ENCODE measurements around the gene NUFIP2. TPM values are rescaled to one million over a fixed set of nuclear protein-coding genes. Genes with fewer than 3 reads are reported as not detected.
"Not testable (repeated sequence)": the region's sequence is repeated elsewhere in the genome, so short reads cannot be mapped to it uniquely, and the experiment has no call there.

NUFIP2 gene
- total RNA-seq, 1 donor from 2014 or later = 30.3 TPM

DNA sequence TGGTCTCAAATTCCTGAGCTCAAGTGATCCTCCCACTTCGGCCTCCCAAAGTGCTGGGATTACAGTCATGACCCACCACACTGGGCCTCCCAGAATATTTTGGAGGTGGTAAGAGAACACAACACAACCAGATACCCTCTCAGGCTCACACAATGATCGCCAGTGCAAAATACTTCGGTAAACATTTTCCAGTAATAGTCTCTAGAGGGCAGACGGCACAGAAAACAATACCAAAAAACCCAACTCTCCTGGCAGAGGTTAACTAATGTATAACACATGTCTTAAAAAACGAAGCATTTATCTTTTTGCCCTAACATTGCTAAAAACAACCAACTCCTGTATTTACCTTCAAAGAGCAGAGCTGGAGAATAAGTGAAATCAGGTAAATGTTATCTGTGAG is 10.5 kb downstream of the NUFIP2 start:
- no peak for DNase-seq (ENCODE audit: low read depth, low spot score)

DNA sequence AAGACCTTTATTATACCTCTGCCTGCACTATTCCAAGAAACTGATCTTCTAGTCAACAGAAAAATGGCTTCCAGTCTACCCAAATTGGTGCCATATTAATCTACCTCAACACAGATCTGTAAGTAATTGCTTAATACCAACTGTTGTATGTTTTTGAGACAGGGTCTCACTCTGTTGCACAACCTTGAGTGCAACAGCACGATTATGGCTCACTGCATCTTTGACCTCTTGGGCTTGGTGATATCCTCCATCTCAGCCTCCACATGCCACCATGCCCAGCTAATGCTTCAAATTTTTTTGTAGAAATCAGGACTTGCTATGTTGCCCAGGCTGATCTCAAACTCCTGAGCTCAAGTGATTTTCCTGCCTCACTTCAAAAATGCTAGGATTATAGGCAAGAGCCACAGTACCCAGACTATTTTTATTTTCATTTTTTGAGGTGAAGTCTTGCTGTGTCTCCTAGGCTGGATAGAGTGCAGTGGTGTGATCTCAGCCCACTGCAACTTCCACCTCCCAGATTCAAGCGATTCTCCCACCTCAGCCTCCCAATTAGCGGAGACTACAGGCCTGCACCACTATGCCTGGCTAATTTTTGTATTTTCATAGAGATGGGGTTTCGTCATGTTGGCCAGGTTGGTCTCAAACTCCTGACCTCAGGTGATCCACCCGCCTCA is 14.4 kb downstream of the NUFIP2 start:
- no peak for DNase-seq (ENCODE audit: low read depth, low spot score)

DNA sequence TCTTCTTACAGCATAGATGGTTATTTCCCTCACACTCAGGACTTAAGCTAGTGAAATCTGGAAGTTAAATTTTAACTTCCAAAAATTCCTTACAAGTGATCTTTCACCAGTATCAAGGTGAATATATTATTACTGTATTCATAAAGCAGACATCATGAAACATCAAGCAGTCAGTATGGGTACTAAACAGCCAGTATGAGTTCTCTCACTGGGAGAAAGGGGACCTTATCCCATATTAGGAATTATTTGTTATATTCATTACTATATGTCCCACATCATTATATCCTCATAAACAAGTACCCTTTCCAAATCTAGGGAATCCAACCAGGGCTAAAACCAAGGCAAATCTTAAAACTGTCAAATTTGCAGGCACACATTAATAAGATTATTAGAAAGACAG is 15.3 kb downstream of the NUFIP2 start:
- DNase-seq (ENCODE audit: low read depth, low spot score) = no peak

DNA sequence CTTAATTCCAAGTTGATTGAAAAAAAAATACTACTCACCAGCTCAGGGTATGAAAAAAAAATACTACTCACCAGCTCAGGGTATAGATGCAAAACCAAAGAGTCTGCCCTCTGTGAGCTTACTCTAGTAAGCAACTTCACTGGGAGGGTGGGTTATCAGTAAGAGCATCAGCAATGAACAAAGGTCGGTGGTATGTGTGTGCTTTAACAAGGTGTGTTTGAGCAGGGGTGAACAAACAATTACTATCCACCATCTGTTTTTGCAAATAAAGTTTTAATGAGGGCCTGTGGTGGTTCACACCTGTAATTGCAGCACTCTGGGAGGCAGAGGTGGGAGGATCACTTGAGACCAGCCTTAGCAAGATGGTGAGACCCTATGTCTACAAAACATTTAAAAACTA is 20.0 kb downstream of the NUFIP2 start:
- DNase-seq (ENCODE audit: low read depth, low spot score) = no peak

DNA sequence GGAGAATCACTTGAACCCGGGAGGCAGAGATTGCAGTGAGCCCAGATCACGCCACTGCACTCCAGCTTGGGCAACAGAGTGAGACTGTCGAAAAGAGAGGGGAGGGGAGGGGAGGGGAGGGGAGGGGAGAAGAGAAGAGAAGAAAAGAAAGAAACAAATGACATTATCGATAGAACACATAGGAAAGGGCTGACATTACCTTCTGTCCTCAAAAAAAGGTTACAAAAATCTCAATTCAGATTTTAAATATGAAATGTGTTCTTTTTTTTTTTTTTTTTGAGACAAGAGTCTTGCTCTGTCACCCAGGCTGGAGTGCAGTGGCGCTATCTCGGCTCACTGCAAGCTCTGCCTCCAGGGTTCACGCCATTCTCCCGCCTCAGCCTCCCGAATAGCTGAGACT is 22.0 kb downstream of the NUFIP2 start:
- not testable (repeated sequence) for DNase-seq (ENCODE audit: low read depth, low spot score)

DNA sequence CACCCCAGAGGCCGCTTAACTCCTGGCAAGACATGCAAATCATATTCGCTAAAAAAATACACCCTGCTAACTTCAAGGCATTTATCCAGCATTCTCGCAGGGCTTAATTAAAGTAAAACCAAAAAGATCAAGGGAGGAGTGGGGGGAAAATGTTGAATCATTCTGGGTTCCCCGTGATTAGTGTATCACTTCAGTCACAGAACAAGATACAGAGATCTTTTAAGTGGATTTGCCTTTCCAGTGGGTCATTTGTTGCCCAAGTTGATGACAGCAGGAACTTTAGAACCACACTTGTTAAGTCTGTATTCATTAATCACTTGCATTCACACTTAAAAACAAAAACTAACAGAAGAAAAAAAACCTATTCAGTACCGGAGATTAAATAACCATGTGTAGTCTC is 30.0 kb downstream of the NUFIP2 start:
- DNase-seq (ENCODE audit: low read depth, low spot score) = no peak

DNA sequence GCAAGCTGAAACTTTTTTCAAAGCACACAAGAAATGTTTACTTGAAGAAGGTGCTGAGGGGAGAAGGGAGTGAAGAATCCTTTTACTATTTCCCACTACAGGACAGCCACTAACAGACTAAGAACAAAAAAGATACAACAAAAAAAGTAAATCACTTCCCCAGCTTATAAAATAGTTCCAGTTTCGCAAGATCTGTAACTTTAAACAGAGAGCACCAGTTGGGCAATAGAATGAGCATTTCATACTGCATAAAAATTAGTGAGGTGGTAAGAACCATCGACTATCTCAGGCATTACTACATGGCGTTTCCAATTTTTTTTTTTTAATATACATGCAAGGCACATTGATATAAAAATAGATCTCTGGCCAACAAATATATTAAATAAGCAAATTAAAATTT is 36.2 kb downstream of the NUFIP2 start:
- DNase-seq (ENCODE audit: low read depth, low spot score) = no peak

DNA sequence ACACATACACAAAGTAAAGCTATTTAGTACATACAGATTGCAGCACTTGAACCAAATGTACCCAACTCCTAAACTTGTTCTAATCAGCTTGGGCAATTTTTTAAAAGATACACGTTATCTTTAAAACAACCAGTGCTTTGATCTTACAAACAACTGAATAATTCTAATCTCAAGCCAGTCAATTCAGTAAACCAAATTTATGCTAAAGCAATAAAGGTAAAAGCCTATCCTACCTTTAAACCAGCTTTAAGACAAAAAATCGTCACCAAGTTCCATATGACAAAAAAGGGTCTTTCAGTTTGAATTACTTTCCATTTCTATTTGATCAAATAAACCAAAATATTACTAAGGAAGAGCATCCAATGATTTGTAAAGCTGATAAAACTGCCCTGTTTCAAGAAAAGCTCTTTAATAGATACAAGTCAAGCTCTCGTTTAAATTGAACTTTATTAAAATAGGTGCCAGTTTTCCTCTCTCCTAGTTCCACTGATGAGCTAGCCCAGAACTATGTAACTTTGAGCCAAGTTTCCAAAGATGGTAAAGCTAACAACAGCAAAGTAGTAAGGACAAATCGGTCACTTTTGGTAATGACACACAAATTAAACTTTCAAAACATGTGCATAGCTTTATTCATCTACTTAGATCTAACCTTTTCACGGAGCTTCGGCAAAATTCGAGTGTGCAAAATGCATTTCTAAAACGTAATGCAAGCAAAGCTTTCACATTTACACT is 37.0 kb downstream of the NUFIP2 start:
- DNase-seq (ENCODE audit: low read depth, low spot score) = no peak

DNA sequence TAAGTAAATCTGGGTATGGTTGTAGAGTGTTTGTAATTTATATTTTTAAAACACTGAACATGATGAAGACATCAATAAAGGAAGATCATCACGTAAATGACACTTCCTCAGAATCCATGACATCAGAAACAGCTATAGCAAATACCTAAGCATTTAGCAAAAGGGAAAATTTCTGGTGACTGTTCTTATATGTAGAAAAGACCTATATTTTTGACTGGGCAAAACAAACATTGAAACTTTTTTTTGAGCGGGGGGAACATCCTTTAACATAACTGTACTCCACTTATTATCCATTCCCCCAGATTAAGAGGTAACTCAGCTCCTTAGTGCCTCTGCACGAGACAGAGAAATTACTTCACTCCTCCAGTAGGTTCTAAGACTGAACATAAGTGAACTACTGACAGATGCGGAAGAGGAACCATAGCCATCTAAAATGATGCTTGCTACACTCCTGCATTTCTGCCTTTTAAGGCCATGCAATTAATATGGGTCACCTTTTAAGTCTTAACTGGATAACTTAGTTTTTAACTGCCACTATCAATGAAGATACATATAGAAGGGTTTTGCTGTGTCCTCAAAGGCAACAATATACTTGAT is 37.9 kb downstream of the NUFIP2 start:
- DNase-seq (ENCODE audit: low read depth, low spot score) = no peak

DNA sequence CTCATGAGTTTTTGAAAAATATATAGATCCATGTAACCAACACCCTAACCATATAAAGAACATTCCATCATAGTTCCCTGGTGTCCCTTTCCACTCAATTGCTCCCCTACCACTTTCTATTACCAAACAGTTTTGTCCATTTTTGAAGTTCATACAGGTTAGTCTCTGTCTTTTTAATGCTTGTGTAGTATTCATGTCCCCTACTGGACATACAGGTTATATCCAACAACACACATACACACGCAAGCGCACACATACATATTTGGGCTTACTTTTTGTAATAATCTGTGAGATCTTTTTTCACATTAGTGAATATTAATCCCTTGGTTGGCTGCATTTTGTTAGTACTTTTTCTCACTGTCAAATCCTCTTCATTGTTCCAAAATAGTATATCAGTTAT is 40.9 kb downstream of the NUFIP2 start:
- no peak for DNase-seq (ENCODE audit: low read depth, low spot score)

DNA sequence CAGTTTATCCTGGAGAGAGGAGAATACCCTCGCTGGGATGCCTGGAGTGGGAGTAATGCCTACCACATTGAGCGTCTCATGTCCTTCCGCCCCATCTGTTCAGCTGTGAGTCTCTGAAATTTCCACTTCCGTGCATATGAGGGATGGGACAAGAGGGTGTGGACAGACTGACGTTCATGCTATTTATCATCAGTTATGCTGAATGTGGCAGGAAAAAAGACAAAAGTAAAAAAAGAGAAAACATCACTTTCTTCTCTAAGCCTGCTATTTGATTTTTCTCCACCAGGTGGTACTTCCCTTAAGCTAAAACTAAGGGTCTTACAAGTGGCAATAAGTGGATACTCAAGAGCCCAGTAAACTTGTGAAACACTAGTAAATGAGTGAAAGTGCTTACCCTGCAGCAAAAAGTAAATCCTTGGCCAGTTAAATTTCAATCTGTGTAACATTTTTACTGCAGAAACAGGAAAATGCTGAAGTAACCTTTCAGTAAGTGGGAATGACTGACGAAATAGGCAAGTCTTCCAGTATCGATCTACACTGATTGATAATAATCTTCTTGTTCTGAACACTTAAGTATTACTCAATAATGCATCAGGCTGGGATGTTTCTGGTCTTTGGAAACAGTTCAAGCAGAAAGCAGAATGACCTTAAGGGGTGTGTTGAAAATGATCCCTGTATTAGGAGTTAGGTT is 41.7 kb downstream of the NUFIP2 start:
- no peak for DNase-seq (ENCODE audit: low read depth, low spot score)

DNA sequence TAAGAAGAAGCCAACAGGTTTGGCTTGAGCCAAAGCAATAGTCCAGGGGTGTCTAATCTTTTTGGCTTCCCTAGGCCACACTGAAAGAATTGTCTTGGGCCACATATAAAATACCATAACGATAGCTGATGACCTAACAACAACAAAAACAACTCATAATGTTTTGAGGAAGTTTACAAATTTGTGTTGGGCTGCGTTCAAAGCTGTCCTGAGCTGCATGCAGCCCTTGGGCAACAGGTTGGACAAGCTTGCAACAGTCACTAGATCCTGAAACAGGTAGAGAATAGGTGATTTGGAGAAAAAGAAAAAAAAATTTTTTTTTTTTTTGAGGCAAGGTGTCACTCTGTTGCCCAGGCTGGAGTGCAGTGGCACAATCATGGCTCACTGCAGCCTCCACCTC is 42.8 kb downstream of the NUFIP2 start:
- no peak for DNase-seq (ENCODE audit: low read depth, low spot score)

DNA sequence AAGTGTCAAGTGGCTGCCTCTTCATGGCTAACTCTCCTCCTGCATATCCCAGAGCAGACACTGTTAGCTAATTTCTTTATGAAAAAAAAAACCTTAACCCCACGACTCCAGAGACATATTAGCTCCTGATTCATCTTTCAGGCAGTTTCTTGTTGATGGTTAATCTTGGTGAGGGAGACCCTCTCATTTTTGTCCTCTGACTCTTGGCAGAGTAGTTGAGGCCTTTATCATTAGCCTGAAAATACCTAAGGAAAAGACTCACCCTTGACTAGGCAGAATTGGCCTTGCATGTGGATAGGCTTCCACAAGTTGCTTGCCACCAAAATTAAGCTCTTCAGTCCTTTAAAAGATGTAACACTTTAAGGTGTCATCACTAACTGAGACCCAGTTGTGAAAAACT is 43.3 kb downstream of the NUFIP2 start:
- no peak for DNase-seq (ENCODE audit: low read depth, low spot score)

DNA sequence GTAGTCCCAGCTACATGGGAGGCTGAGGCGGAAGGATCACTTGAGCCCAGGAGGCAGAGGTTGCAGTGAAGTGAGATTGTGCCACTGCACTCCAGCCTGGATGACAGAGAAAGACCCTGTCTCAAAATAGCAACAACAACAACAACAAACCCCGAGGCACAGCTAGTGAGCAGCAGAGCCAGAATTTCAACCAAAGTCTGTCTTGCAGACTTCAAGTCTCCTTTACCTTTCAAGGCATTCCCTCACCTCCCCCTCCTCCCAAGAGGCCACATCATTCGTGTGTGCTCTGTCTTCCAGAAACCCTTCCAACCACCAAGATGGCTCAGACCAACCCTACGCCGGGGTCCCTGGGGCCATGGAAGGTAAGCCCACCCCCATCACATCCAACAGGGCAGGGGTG is 45.1 kb downstream of the NUFIP2 start:
- no peak for DNase-seq (ENCODE audit: low read depth, low spot score)

DNA sequence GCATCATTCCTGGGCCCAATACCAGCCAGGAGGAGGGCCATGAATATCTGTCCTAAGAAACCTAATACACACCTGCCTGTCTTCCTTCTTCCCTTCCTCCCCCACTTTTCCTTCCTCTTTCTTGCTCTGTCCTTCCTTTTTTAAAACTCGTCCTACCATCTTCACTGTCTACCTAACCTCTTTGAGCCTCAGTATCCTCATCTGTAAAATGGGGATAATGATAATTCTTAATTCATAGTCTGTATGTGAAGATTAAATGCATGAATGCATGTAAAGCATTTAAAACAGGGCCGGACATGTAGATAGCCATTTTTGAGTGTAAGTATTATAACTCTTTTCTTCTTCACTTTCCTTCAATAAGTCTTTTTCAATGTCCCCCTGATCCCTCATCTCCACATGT is 46.7 kb downstream of the NUFIP2 start:
- no peak for DNase-seq (ENCODE audit: low read depth, low spot score)

DNA sequence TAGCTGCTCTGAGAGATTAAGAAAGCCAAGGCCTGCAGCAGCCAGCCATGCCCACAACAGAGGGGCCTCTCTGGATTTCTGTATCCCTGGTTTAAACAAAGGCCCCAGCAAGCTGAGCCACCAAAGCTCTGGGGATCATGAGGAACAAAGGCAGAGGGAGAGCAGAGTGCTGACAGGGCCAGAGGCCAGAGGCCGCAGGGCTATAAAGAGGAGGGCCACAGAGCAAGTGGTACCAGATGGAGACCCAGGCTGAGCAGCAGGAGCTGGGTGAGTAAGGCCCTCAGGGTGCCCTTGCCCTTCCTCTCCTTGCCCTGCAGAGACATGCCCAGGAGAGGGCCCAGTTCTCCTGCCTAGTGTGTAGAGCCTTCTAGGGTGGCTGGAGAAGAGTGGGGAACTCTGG is 47.3 kb downstream of the NUFIP2 start, which contains the start of gene CRYBA1:
CRYBA1 (plus strand) TSS at position 232 of the 400 bp plus-strand sequence; CDS start at position 237, 5 bp downstream.
- DNase-seq (ENCODE audit: low read depth, low spot score) = no peak

DNA sequence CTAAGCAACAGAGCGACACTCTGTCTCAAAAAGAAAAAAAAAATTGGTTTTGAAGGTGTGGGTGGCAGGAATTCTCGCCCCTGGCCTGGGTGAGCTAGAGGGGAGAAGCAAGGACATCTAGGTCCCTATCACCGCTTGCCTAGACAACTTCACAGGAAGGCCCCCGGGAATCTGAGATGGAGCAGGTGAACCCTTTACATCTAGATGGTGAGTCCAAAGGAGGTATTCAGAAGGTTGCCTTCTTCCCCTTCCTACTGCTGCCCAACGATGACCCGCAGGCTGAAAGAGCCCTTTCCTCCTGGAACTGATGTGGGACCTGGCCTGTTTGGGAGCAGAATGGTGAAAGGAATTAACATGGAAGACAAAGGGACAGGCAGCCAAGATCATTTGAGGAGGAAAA is 48.5 kb downstream of the NUFIP2 start:
- no peak for DNase-seq (ENCODE audit: low read depth, low spot score)

DNA sequence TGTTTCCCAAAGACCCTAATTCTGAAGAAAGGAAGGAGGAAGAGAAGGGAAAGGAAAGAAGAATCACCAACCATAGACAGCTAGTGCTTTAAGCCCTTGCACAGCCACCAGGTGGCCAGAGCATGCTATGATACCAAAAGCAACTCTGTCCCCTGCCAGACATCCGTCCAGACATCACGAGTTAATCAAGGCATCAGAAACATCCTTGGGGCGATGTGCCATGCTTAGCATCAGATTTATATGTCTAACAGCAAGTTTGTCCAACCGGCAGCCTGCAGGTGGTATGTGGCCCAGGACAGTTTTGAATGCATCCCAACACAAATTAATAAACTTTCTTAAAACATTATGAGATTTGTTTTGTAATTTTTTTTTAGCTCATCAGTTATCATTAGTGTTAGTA is 50.2 kb downstream of the NUFIP2 start:
- DNase-seq (ENCODE audit: low read depth, low spot score) = no peak

DNA sequence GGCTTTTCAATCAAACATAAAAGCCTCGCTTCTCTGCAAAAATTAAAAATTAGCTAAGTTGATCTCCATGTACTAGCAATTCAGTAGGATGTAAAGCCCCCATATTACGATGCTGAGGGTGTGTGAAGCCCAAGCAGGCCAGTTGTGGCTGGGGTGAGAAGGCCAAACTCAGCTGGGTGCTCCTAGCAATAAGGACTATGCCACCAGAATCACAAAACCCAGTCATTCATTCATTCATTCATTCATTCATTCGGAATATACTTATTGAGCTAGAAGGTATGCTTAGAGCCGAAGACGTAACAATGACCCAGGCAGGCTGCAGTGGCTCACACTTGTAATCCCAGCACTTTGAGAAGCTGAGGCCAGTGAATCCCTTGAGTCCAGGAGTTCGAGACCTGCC is 51.2 kb downstream of the NUFIP2 start:
- no peak for DNase-seq (ENCODE audit: low read depth, low spot score)

DNA sequence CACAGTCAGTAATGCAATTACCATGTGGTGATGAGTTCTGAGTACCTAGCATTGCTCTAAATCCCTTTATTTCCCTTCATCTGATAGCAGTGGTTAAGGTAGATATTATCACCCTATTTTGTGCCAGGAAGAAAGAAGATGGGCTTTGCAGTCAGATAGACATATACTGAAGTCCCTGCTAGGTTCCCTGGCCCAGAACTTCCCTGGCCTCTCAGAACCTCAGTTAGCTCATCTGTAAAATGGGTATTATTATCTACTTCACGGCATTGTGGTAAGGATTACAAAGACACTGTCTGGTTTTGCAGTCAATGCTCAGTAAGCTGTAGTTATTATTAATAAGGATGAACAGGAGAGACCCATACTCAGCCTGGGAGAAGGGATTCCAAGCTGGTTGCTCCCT is 51.9 kb downstream of the NUFIP2 start:
- DNase-seq (ENCODE audit: low read depth, low spot score) = no peak

DNA sequence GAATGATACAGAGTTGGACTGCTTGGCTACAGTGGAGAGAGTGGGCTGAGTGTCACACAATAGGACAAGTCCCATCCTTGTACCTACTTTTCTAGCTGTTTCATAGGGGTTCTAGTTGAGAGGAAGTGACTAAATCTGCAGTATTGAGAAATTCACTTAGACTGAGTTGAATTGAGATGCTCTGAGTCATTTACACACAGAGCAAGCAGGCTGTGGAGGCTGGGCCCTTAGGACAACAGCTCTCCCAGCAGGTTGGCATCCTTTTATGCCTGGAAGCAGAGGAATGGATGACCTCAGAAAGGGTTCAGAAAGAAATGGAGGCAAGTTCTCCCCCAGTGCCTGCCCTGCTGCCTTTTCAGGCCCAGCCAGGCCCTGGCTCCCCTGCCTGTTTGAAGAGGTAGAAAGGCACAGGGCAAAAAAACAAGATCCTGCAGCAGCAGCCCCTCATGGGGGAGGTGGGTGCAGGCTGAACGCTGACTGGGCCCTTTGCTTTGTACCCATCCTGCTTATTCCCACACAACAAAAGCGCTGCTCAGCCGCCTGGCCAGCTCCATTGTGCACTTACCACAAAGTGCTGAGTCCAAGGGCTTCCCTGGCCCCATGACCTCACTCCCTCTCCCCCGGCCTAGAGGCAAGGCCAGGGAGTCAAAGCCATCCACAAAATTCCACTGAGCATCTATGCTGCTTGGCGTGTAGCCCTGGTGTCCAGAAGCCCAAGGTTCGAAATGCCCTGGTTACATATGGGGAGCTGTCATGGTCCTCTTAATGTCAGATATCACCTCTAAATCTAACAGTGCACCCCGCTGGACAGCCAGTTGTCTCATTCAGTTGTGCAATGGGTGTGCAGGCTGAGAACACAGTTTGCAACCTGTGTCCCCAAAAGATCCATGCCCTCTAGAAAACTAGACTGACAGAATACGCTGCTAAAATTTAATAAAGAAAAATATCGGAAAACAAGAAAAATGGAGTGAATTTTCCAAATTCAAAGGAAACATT is 52.7 kb downstream of the NUFIP2 start:
- peak; percentile 67 for DNase-seq (ENCODE audit: low read depth, low spot score)
